HG03095 (cell line): ENCODE data around the gene ADM.

ENCODE experiments used
- ATAC-seq: cut with Tn5 transposase; IDR thresholded peaks from one replicate; pipeline ENCODE4 v1.9.1; 2021; ENCODE audit warnings: moderate library complexity; ENCODE audit not compliant: unreplicated experiment

The ADM gene

DNA sequence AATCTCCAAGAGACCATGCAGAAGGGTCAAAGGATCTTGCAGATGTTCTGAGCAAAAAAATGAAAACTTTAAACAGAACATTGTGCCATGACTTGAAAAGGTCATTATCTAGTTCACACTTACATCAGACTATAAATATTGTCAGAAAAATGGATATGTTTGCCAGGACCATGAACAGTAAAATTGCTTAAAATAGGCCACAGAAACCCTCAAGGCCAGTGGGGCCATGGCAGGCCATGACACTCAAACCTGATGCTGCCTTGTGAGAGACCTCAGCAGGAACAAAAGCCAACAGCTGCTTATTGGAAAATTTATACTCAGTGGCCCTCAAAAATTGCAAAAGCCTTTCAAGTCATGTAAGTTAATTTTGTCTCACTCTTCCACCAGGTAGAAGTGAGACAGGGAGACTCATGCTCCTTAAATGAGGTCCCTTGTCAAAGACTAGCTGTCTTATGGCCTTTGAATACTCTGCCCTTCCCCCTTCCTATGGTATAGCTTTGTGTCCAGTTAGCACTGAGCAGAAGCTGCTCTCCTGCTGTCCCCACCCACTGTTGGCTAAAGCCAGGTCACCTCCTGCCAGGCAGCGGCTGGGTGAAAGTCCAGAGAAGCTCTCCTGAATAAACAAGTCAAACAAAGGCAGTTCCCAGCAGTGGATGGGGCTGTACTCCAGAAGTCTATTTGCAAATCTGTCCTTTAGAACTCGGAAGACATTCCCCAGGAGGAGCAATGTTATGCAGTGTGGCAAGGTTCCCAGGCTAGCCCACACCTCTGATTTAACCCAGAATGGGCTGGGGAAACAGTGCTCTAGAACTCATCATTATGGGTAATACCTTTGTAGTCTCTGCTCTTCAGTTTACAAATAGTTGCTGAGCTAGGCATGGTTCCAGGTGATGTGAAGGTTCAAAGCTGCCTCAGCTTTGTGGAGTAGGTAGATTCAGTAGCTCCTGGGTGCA, 21.4 kb downstream of the ADM start:
- ATAC-seq, result no peak

DNA sequence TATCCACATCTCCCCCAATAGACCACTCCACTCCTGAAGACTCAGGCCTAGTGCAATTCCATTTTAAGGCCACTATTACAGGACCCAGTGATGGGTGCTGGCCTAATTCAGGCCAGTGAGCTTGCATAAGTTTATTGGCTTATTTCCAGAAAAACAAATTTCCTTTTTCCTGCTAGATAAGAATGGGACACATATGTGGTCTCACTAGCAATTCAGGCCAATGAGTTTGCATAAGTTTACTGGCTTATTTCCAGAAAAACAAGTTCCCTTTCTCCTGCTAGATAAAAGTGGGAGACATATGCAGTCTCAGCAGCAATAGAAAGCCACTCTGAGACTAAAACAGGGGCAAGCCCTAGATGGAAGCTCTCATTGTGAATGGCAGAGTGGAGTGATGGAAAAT, 22.4 kb downstream of the ADM start:
- no peak for ATAC-seq

DNA sequence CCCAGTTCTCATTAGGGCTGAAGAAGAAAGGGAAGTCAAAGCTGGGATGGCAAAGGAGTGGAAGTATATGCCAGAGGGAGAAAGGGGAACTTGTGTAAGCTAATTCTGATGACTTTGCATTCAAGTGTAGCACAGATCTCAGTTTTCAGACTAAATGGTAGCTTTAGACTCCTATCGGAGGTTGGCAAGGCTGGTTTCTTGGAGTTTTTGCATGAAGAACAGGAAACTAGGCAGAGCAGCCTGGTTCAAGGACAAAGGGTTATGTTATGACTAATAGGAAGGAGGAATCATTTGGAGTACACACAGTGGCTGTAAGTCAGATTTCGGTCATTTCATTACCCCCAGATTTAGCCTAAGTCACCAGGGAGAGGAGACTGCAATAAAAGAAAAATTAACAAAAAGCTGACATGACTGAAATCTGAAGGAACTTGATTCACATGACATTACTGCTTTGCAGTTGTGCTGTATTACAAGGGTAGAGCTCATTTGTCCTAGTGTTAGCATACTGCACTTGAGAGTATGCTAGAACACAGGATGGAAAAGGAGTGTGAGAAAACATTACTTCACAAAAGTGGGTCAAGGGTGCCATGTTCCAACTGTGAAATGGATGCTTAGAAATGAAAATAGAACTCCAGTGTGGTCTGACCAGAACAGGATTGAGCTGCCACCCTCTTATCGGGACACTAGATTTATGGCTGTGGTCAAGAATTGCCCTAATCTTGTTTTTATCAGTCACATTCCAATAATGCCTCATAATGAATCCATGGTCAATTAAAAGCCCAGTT, 23.6 kb downstream of the ADM start:
- ATAC-seq, result no peak

GRCh38 chr11:10329356-10329755, 24.5 kb downstream of the ADM start:
- ATAC-seq, result no peak

DNA sequence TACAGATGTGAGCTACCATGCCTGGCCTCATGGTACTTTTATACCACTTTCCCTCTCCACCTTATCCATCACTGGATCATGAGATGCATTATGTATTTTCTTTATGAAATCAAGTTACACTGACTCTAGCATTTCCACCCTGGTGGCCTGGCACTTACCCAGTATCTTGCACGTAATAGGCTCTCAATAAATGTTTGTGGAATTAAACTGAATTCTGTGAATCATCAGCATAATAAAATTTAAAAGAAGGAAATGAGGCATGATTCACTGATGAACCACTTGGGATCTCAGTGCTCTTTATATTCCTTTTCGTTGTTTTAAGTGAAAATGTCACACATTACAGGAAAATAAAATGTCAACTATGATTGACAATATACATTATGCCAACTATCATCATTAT, 25.1 kb downstream of the ADM start:
- no peak for ATAC-seq

- no peak for ATAC-seq
These were observed 26.8 kb downstream of the ADM start for GRCh38 chr11:10331548-10332289.

- ATAC-seq, result no peak
These were observed 28.6 kb downstream of the ADM start for GRCh38 chr11:10333490-10333889.

- no peak for ATAC-seq
These were observed 33.4 kb downstream of the ADM start for GRCh38 chr11:10338287-10338686.

- ATAC-seq, result no peak
These were observed 43.9 kb downstream of the ADM start for GRCh38 chr11:10348650-10349280.

GRCh38 chr11:10349281-10349665, 44.4 kb downstream of the ADM start:
- ATAC-seq, result no peak

- no peak for ATAC-seq
These were observed 44.9 kb downstream of the ADM start for GRCh38 chr11:10349806-10350205.

GRCh38 chr11:10350334-10350733, 45.5 kb downstream of the ADM start:
- no peak for ATAC-seq

DNA sequence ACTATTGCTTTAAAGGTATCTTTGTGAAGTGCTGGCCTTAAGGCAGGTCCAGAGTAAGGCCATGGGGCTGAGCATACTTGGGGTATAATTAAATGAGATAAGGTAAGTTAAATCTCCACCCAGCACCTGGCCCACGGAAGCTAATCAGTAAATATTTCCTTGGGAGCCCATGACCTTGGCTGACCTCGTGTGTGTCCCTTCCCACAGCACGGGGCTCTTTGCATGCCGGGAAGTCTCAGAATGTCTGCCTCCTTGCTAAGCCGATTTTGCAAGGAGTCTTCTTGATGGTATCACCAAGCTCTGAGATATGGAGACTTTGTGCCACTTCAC, 46.5 kb downstream of the ADM start:
- no peak for ATAC-seq

GRCh38 chr11:10351765-10352641, 47.1 kb downstream of the ADM start:
- ATAC-seq, result no peak

- no peak for ATAC-seq
These were observed 48.2 kb downstream of the ADM start for GRCh38 chr11:10352921-10353550.

- no peak for ATAC-seq
These were observed 49.5 kb downstream of the ADM start for GRCh38 chr11:10354389-10354788.

DNA sequence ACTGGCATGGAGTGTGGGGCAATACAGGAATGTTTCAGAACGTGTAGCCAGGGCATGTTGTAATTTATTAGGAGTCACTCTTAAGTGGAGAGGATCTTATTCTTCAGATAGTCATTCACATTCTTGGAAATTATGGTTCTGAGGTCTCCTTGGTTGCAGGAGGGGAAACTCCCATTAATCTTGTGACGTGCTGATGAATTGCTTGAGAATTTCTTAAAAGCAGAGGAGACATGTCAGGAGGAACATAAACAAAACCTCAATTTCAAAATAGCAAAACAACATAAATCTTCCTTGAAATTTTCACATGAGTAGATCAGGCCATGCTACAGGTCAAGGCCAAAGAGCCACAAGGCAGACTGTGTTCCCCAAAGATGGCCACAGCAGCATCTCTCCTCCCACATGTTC, 50.4 kb downstream of the ADM start:
- no peak for ATAC-seq

GRCh38 chr11:10356161-10356560, 51.3 kb downstream of the ADM start:
- no peak for ATAC-seq
